IMR-90 (cell line): Measurements from ENCODE around the gene ZNF558. TPM values are rescaled to one million over a fixed set of nuclear protein-coding genes. Genes with fewer than 3 reads are reported as not detected.

Source experiments
- ATAC-seq: fragments of 200-7000 bp; cut with Tn5 transposase; 2 replicates; pipeline ENCODE4 v1.9.1; 2020; ENCODE audit warnings: low read depth, mild to moderate bottlenecking, moderate library complexity
- BruUV-seq: library from RNA; stranded (reverse); fragments of 400-500 nt; replicated peaks from 2 replicates; lab custom pipeline; 2021; lab: Mats Ljungman, UMichigan
- CTCF ChIA-PET: fragments of 300-600 bp; formaldehyde crosslinking; extraction: SDS; loops from one replicate; lab custom pipeline; 2021; ENCODE audit warnings: antibody characterized with exemption; lab: Yijun Ruan, JAX
- POLR2A ChIA-PET: fragments of 300-600 bp; sonication (Branson Sonifier 250); formaldehyde crosslinking; loops from one replicate; lab custom pipeline; 2022; ENCODE audit warnings: antibody characterized with exemption; ENCODE audit not compliant: unreplicated experiment; lab: Charles Lee
- DNase-seq: peaks from one replicate; pipeline ENCODE4 v3.0.0; 2013
- H2AFZ ChIP-seq: replicated peaks from 2 replicates; pipeline ENCODE3; 2013; ENCODE audit warnings: low read length, mild to moderate bottlenecking; ENCODE audit not compliant: poor library complexity
- H2AK5ac ChIP-seq: 2 replicates; pipeline ENCODE4 v1.6.1; 2013; ENCODE audit warnings: low read depth, low read length, inconsistent platforms
- H2AK9ac ChIP-seq: replicated peaks from 2 replicates; pipeline ENCODE3; 2013; ENCODE audit warnings: mild to moderate bottlenecking, low read depth, low read length, moderate library complexity; ENCODE audit not compliant: poor library complexity
- H2BK120ac ChIP-seq: 2 replicates; pipeline ENCODE4 v1.6.1; 2013; ENCODE audit warnings: low read depth, low read length, inconsistent platforms
- H2BK15ac ChIP-seq: 3 replicates; pipeline ENCODE4 v1.6.1; 2013; ENCODE audit warnings: low read depth, low read length, inconsistent platforms
- H2BK20ac ChIP-seq: 2 replicates; pipeline ENCODE4 v1.6.1; 2013; ENCODE audit warnings: low read depth, mild to moderate bottlenecking, inconsistent platforms, low read length, moderate library complexity
- H2BK5ac ChIP-seq: 2 replicates; pipeline ENCODE4 v1.6.1; 2013; ENCODE audit warnings: mild to moderate bottlenecking, low read depth, low read length, inconsistent platforms; ENCODE audit not compliant: poor library complexity, severe bottlenecking
- H3K14ac ChIP-seq: replicated peaks from 2 replicates; pipeline ENCODE4 v1.6.1; 2013; ENCODE audit warnings: low read depth, low read length, inconsistent platforms
- H3K18ac ChIP-seq: 2 replicates; pipeline ENCODE4 v1.6.1; 2013; ENCODE audit warnings: low read depth, low read length, control low read depth
- H3K23ac ChIP-seq: 2 replicates; pipeline ENCODE4 v1.6.1; 2013; ENCODE audit warnings: low read depth, low read length, inconsistent platforms
- H3K27ac ChIP-seq: 2 replicates; pipeline ENCODE4 v1.5.1; 2013; ENCODE audit warnings: mild to moderate bottlenecking, control low read depth, low read length; ENCODE audit not compliant: insufficient read depth
- H3K27me3 ChIP-seq: 2 replicates; pipeline ENCODE4 v1.6.1; 2013; ENCODE audit warnings: low read length; ENCODE audit not compliant: control insufficient read depth, insufficient read depth
- H3K36me3 ChIP-seq: 2 replicates; pipeline ENCODE4 v1.6.1; 2013; ENCODE audit warnings: low read length, mixed read lengths; ENCODE audit not compliant: control insufficient read depth, insufficient read depth
- H3K4ac ChIP-seq: 2 replicates; pipeline ENCODE4 v1.6.1; 2013; ENCODE audit warnings: low read depth, low read length, inconsistent platforms
- H3K4me1 ChIP-seq: 2 replicates; pipeline ENCODE4 v1.6.1; 2013; ENCODE audit warnings: low read length, mixed read lengths; ENCODE audit not compliant: control insufficient read depth, insufficient read depth
- H3K4me2 ChIP-seq: 2 replicates; pipeline ENCODE4 v1.6.1; 2013; ENCODE audit warnings: low read depth, mild to moderate bottlenecking, control low read depth, low read length, moderate library complexity
- H3K4me3 ChIP-seq: 2 replicates; pipeline ENCODE4 v1.5.1; 2013; ENCODE audit warnings: low read depth, mild to moderate bottlenecking, control low read depth, low read length, moderate library complexity; ENCODE audit not compliant: insufficient read depth
- H3K56ac ChIP-seq: 2 replicates; pipeline ENCODE4 v1.6.1; 2013; ENCODE audit warnings: low read length, inconsistent platforms; ENCODE audit not compliant: insufficient read depth; ENCODE audit errors: extremely low read depth
- H3K79me1 ChIP-seq, 2 experiments: 2 replicates each; pipeline ENCODE4 v1.6.1; 2013; ENCODE audit warnings: low read length in 2 of 2, inconsistent platforms in 1 of 2, low read depth in 1 of 2
- H3K9ac ChIP-seq: 2 replicates; pipeline ENCODE4 v1.6.1; 2013; ENCODE audit warnings: low read depth, low read length, control low read depth
- H3K9me1 ChIP-seq: 2 replicates; pipeline ENCODE4 v1.6.1; 2013; ENCODE audit warnings: low read length, inconsistent platforms; ENCODE audit not compliant: insufficient read depth
- H3K9me3 ChIP-seq: 2 replicates; pipeline ENCODE4 v1.6.1; 2013; ENCODE audit warnings: low read length; ENCODE audit not compliant: control insufficient read depth, insufficient read depth
- H4K20me1 ChIP-seq: 2 replicates; pipeline ENCODE4 v1.6.1; 2013; ENCODE audit warnings: low read length, inconsistent platforms; ENCODE audit not compliant: insufficient read depth
- H4K5ac ChIP-seq: 2 replicates; pipeline ENCODE4 v1.6.1; 2013; ENCODE audit warnings: mild to moderate bottlenecking, low read depth, low read length, control low read depth
- H4K8ac ChIP-seq, 2 experiments: 2 replicates each; pipeline ENCODE4 v1.6.1; 2013; ENCODE audit warnings: low read depth in 2 of 2, low read length in 2 of 2, control low read depth in 1 of 2, inconsistent platforms in 1 of 2
- H4K91ac ChIP-seq: 2 replicates; pipeline ENCODE4 v1.6.1; 2013; ENCODE audit warnings: low read depth, low read length, inconsistent platforms; ENCODE audit not compliant: insufficient read depth
- BHLHE40 ChIP-seq: fragments of 150-350 bp; IDR thresholded peaks from 2 replicates; pipeline ENCODE4 v1.6.1; 2016; ENCODE audit warnings: mild to moderate bottlenecking, low read depth, low read length
- CEBPB ChIP-seq: IDR thresholded peaks from 2 replicates; pipeline ENCODE4 v1.6.1; 2012; ENCODE audit warnings: low read depth, low read length, improper control_type of control experiment
- CHD1 ChIP-seq: IDR thresholded peaks from 2 replicates; pipeline ENCODE4 v1.6.1; 2012; ENCODE audit warnings: low read depth, low read length, improper control_type of control experiment
- ELK1 ChIP-seq: fragments of 150-350 bp; IDR thresholded peaks from 2 replicates; pipeline ENCODE4 v1.6.1; 2016; ENCODE audit warnings: low read depth, mild to moderate bottlenecking, low read length, moderate library complexity, borderline replicate concordance
- FOS ChIP-seq: fragments of 150-350 bp; IDR thresholded peaks from 2 replicates; pipeline ENCODE4 v1.6.1; 2016; ENCODE audit warnings: low read depth, low read length
- MAFK ChIP-seq: IDR thresholded peaks from 2 replicates; pipeline ENCODE4 v1.6.1; 2012; ENCODE audit warnings: low read depth, low read length, improper control_type of control experiment
- MAZ ChIP-seq: IDR thresholded peaks from 2 replicates; pipeline ENCODE4 v1.6.1; 2012; ENCODE audit warnings: low read depth, mild to moderate bottlenecking, low read length, improper control_type of control experiment, moderate library complexity, borderline replicate concordance
- MXI1 ChIP-seq: IDR thresholded peaks from 2 replicates; pipeline ENCODE4 v1.6.1; 2012; ENCODE audit warnings: low read depth, mild to moderate bottlenecking, low read length, moderate library complexity, borderline replicate concordance
- NFE2L2 ChIP-seq: fragments of 150-350 bp; IDR thresholded peaks from 2 replicates; pipeline ENCODE4 v1.6.1; 2016; ENCODE audit warnings: low read depth, mild to moderate bottlenecking, low read length
- POLR2A ChIP-seq: IDR thresholded peaks from 2 replicates; pipeline ENCODE4 v1.6.1; 2012; ENCODE audit warnings: mild to moderate bottlenecking, low read depth, low read length
- RAD21 ChIP-seq: IDR thresholded peaks from 2 replicates; pipeline ENCODE4 v1.6.1; 2012; ENCODE audit warnings: low read length, improper control_type of control experiment
- RCOR1 ChIP-seq: IDR thresholded peaks from 2 replicates; pipeline ENCODE4 v1.6.1; 2012; ENCODE audit warnings: mild to moderate bottlenecking, low read length, improper control_type of control experiment; ENCODE audit not compliant: insufficient replicate concordance
- RFX5 ChIP-seq: IDR thresholded peaks from 2 replicates; pipeline ENCODE4 v1.8.0; 2012; ENCODE audit warnings: low read depth, mild to moderate bottlenecking, low read length, moderate library complexity
- SMC3 ChIP-seq: fragments of 150-350 bp; IDR thresholded peaks from 2 replicates; pipeline ENCODE4 v1.6.1; 2016; ENCODE audit warnings: low read depth, mild to moderate bottlenecking, antibody characterized with exemption, low read length, moderate library complexity
- USF2 ChIP-seq: fragments of 150-350 bp; IDR thresholded peaks from 2 replicates; pipeline ENCODE4 v1.6.1; 2017; ENCODE audit warnings: mild to moderate bottlenecking, antibody characterized with exemption, low read length, low read depth
- WGBS, 2 experiments: methylation state at CpG; one replicate each; pipeline versions ENCODE4 v1.1.5 to v1.1.7; 2013; ENCODE audit warnings: missing lambda C conversion rate in 2 of 2; ENCODE audit not compliant: insufficient read length in 1 of 2; ENCODE audit errors: extremely low coverage in 2 of 2; 5-methylcytosine and 5-hydroxymethylcytosine counted together
- dilution Hi-C: fragments of 300-500 bp; cut with HindIII; formaldehyde crosslinking; loops from one replicate; pipeline ENCODE4 v1.14.3; 2018; ENCODE audit warnings: low sequenced_read_pairs; ENCODE audit not compliant: unreplicated experiment
- in situ Hi-C: fragments of 300-500 bp; cut with MboI; formaldehyde crosslinking; loops from 3 replicates; pipeline ENCODE4 v1.14.3; 2019; ENCODE audit warnings: low sequenced_read_pairs, inconsistent platforms, mixed read lengths
- intact Hi-C: fragments of 100-400 bp; cut with micrococcal nuclease; formaldehyde crosslinking; loops from 2 replicates; pipeline ENCODE4 v1.10.0; 2022
- polyA plus RNA-seq, 3 experiments: library from polyadenylated mRNA; depleted of rRNA; stranded (reverse); fragments of >200 nt; gene quantifications; 2 replicates each; pipeline ENCODE4 v1.2.3, GENCODE V29; 2012; ENCODE audit warnings: low replicate concordance in 1 of 3
- total RNA-seq: library from RNA; depleted of rRNA; stranded (reverse); fragments of >200 nt; gene quantifications from 2 replicates; pipeline ENCODE4 v1.2.3, GENCODE V29; 2012
- TF ChIP-seq, protein P1 (sequence below): conservative IDR thresholded peaks from 2 replicates; pipeline ENCODE4 v1.5.1; 2012; ENCODE audit warnings: mild to moderate bottlenecking, low read depth, low read length, improper control_type of control experiment

ZNF558 gene
- total and polyA plus RNA-seq, 2 of the 4 experiments (the other 2 are of a cell fraction): 14.3 to 21.0 TPM

DNA sequence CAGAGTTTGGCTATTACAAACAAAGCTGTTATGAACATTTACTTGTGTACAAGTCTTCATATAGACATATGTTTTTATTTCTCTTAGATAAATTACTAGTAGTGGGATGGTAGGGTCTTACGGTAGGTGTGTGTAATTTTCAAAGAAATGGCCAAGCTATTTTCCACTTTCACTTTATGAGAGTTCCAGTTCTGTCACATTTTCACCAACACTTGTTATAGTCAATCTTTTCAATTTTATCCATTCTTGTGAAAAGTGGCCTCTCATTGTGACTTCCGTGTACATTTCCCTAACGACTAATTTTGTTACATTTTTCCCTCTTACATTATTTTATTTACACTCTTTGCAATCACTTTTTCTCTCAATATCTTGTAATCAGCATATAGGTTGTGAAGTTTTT, 18.4 kb upstream of the ZNF558 start:
- no peaks in the 10 kb centered on the region for H3K79me1 ChIP-seq
- H3K18ac ChIP-seq: no peak overlapping the region
- H3K4ac ChIP-seq: no peak overlapping the region
- no TSS peak for BruUV-seq
- H3K23ac ChIP-seq: no peak overlapping the region
- DNase-seq (no peak), ATAC-seq (no peak)
- H4K8ac ChIP-seq: no peak overlapping the region
- no peak overlapping the region for H2AFZ ChIP-seq
- no peak overlapping the region for H3K14ac ChIP-seq
- no peak overlapping the region for H2BK15ac ChIP-seq
- dilution Hi-C loops (no loop called here), intact Hi-C loops (no loop called here), in situ Hi-C loops (no loop called here)
- no peak overlapping the region for H3K27ac ChIP-seq
- H2AK5ac ChIP-seq: no peak overlapping the region
- H3K4me1 ChIP-seq: no peaks in the 10 kb centered on the region
- H3K36me3 ChIP-seq: no peaks in the 10 kb centered on the region
- no peak overlapping the region for H4K5ac ChIP-seq
- no peak overlapping the region for H2BK20ac ChIP-seq
- peaks cover 20% of the 10 kb centered on the region for H3K9me3 ChIP-seq
- no peak overlapping the region for H2BK5ac ChIP-seq
- H3K56ac ChIP-seq: no peak overlapping the region
- no peak overlapping the region for H3K9ac ChIP-seq
- 100% methylated on average over 1 of the region's 3 CpGs; no CpG with 5 or more reads in 1 of the 2 experiments for WGBS, 2 experiments
- no peak overlapping the region for H3K4me2 ChIP-seq
- CTCF ChIA-PET: no interaction called here
- H3K27me3 ChIP-seq: no peaks in the 10 kb centered on the region
- H2BK120ac ChIP-seq: no peak overlapping the region
- H2AK9ac ChIP-seq: no peak overlapping the region
- no peaks in the 10 kb centered on the region for H4K20me1 ChIP-seq
- TF ChIP-seq CHD1 (no peak), MXI1 (no peak), NFE2L2 (no peak), USF2 (no peak), FOS (no peak), RFX5 (no peak), SMC3 (no peak), RCOR1 (no peak), MAZ (no peak), CEBPB (no peak), BHLHE40 (no peak), POLR2A (no peak), MAFK (no peak), ELK1 (no peak), RAD21 (no peak)
- TF ChIP-seq, protein P1, sequence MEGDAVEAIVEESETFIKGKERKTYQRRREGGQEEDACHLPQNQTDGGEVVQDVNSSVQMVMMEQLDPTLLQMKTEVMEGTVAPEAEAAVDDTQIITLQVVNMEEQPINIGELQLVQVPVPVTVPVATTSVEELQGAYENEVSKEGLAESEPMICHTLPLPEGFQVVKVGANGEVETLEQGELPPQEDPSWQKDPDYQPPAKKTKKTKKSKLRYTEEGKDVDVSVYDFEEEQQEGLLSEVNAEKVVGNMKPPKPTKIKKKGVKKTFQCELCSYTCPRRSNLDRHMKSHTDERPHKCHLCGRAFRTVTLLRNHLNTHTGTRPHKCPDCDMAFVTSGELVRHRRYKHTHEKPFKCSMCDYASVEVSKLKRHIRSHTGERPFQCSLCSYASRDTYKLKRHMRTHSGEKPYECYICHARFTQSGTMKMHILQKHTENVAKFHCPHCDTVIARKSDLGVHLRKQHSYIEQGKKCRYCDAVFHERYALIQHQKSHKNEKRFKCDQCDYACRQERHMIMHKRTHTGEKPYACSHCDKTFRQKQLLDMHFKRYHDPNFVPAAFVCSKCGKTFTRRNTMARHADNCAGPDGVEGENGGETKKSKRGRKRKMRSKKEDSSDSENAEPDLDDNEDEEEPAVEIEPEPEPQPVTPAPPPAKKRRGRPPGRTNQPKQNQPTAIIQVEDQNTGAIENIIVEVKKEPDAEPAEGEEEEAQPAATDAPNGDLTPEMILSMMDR: no peak
- no peaks in the 10 kb centered on the region for H3K9me1 ChIP-seq
- POLR2A ChIA-PET: no interaction called here
- no peak overlapping the region for H3K4me3 ChIP-seq
- H4K91ac ChIP-seq: no peak overlapping the region
